Measurements from ENCODE around the gene MAP3K2. TPM values are rescaled to one million over a fixed set of nuclear protein-coding genes. Genes with fewer than 3 reads are reported as not detected.
A peak's percentile ranks its signal among the peaks of the same experiment; 100 is the strongest.

The MAP3K2 gene
- total and polyA plus RNA-seq, 4 donors = 17.7 to 51.0 (median 35.0) TPM

- H3K4me1 ChIP-seq (ENCODE audit: control insufficient read depth, insufficient read depth, low read length) = peaks cover 5% of the 10 kb centered on the region
- WGBS (ENCODE audit: insufficient coverage) = 0% methylated on average over 33 of the region's 58 CpGs
- H3K9me3 ChIP-seq (ENCODE audit: control insufficient read depth, insufficient read depth, low read length) = no peaks in the 10 kb centered on the region
- H3K36me3 ChIP-seq (ENCODE audit: control insufficient read depth, insufficient read depth, low read length) = peaks cover 2% of the 10 kb centered on the region
- H3K27ac ChIP-seq (ENCODE audit: low read depth, low read length) = peak overlapping the region; percentile 97
- peak overlapping the region; percentile 72 for H3K4me3 ChIP-seq (ENCODE audit: low read depth, low read length)
- no peaks in the 10 kb centered on the region for H3K27me3 ChIP-seq (ENCODE audit: control insufficient read depth, insufficient read depth, low read length)
- DNase-seq (ENCODE audit: low read depth in 4 of 6, low spot score in 6 of 6) = peak; percentile 49 to 95 (median 72)
Observed at GRCh38 chr2:127386764-127387654, 766 bp downstream of the MAP3K2 start.

- 83% methylated on average over 4 of the region's 4 CpGs for WGBS (ENCODE audit: insufficient coverage)
- no peaks in the 10 kb centered on the region for H3K9me3 ChIP-seq (ENCODE audit: control insufficient read depth, insufficient read depth, low read length)
- H3K27me3 ChIP-seq (ENCODE audit: control insufficient read depth, insufficient read depth, low read length) = no peaks in the 10 kb centered on the region
- peaks cover 5% of the 10 kb centered on the region for H3K4me1 ChIP-seq (ENCODE audit: control insufficient read depth, insufficient read depth, low read length)
- no peak overlapping the region for H3K27ac ChIP-seq (ENCODE audit: low read depth, low read length)
- H3K4me3 ChIP-seq (ENCODE audit: low read depth, low read length) = peak overlapping the region; percentile 72
- peaks cover 2% of the 10 kb centered on the region for H3K36me3 ChIP-seq (ENCODE audit: control insufficient read depth, insufficient read depth, low read length)
- DNase-seq (ENCODE audit: low read depth in 4 of 6, low spot score in 6 of 6) = no peak
Observed at GRCh38 chr2:127386246-127386645, 1.5 kb downstream of the MAP3K2 start.

- DNase-seq (ENCODE audit: low read depth in 4 of 6, low spot score in 6 of 6) = no peak
- WGBS (ENCODE audit: insufficient coverage) = 80% methylated on average over 1 of the region's 6 CpGs
- peaks cover 2% of the 10 kb centered on the region for H3K36me3 ChIP-seq (ENCODE audit: control insufficient read depth, insufficient read depth, low read length)
- no peak overlapping the region for H3K27ac ChIP-seq (ENCODE audit: low read depth, low read length)
- no peaks in the 10 kb centered on the region for H3K9me3 ChIP-seq (ENCODE audit: control insufficient read depth, insufficient read depth, low read length)
- H3K4me3 ChIP-seq (ENCODE audit: low read depth, low read length) = no peak overlapping the region
- H3K27me3 ChIP-seq (ENCODE audit: control insufficient read depth, insufficient read depth, low read length) = no peaks in the 10 kb centered on the region
- H3K4me1 ChIP-seq (ENCODE audit: control insufficient read depth, insufficient read depth, low read length) = peaks cover 5% of the 10 kb centered on the region
Observed at GRCh38 chr2:127384529-127384928, 3.2 kb downstream of the MAP3K2 start.

- Histone ChIP-seq H3K4me3 (ENCODE audit: low read depth, low read length) (no peak overlapping the region), H3K27me3 (ENCODE audit: control insufficient read depth, insufficient read depth, low read length) (no peaks in the 10 kb centered on the region), H3K27ac (ENCODE audit: low read depth, low read length) (no peak overlapping the region), H3K9me3 (ENCODE audit: control insufficient read depth, insufficient read depth, low read length) (no peaks in the 10 kb centered on the region), H3K4me1 (ENCODE audit: control insufficient read depth, insufficient read depth, low read length) (no peaks in the 10 kb centered on the region), H3K36me3 (ENCODE audit: control insufficient read depth, insufficient read depth, low read length) (peaks cover 2% of the 10 kb centered on the region)
- WGBS (ENCODE audit: insufficient coverage) = 68% methylated on average over 3 of the region's 3 CpGs
- DNase-seq (ENCODE audit: low read depth in 4 of 6, low spot score in 6 of 6) = no peak
Observed at GRCh38 chr2:127382831-127383230, 4.9 kb downstream of the MAP3K2 start.

GRCh38 chr2:127381762-127382161, 6.0 kb downstream of the MAP3K2 start:
- no peak for DNase-seq (ENCODE audit: low read depth in 4 of 6, low spot score in 6 of 6)
- WGBS (ENCODE audit: insufficient coverage) = no CpG with 5 or more reads among the region's 5 CpGs

GRCh38 chr2:127379712-127380355, 7.9 kb downstream of the MAP3K2 start:
- H3K27ac ChIP-seq (ENCODE audit: low read depth, low read length) = no peak overlapping the region
- H3K4me1 ChIP-seq (ENCODE audit: control insufficient read depth, insufficient read depth, low read length) = no peaks in the 10 kb centered on the region
- DNase-seq (ENCODE audit: low read depth in 4 of 6, low spot score in 6 of 6) = no peak
- no CpG with 5 or more reads among the region's 4 CpGs for WGBS (ENCODE audit: insufficient coverage)
- H3K4me3 ChIP-seq (ENCODE audit: low read depth, low read length) = no peak overlapping the region
- peaks cover 2% of the 10 kb centered on the region for H3K36me3 ChIP-seq (ENCODE audit: control insufficient read depth, insufficient read depth, low read length)
- H3K27me3 ChIP-seq (ENCODE audit: control insufficient read depth, insufficient read depth, low read length) = no peaks in the 10 kb centered on the region
- H3K9me3 ChIP-seq (ENCODE audit: control insufficient read depth, insufficient read depth, low read length) = peaks cover 4% of the 10 kb centered on the region

More at GRCh38 chr2:127381762-127382161, 6.0 kb downstream of the MAP3K2 start:
- H3K27me3 ChIP-seq (ENCODE audit: control insufficient read depth, insufficient read depth, low read length) = no peaks in the 10 kb centered on the region
- peaks cover 2% of the 10 kb centered on the region for H3K36me3 ChIP-seq (ENCODE audit: control insufficient read depth, insufficient read depth, low read length)
- no peaks in the 10 kb centered on the region for H3K9me3 ChIP-seq (ENCODE audit: control insufficient read depth, insufficient read depth, low read length)
- no peak overlapping the region for H3K4me3 ChIP-seq (ENCODE audit: low read depth, low read length)
- no peak overlapping the region for H3K27ac ChIP-seq (ENCODE audit: low read depth, low read length)
- no peaks in the 10 kb centered on the region for H3K4me1 ChIP-seq (ENCODE audit: control insufficient read depth, insufficient read depth, low read length)

- Histone ChIP-seq H3K9me3 (ENCODE audit: control insufficient read depth, insufficient read depth, low read length) (peaks cover 4% of the 10 kb centered on the region), H3K4me3 (ENCODE audit: low read depth, low read length) (no peak overlapping the region), H3K27ac (ENCODE audit: low read depth, low read length) (no peak overlapping the region), H3K27me3 (ENCODE audit: control insufficient read depth, insufficient read depth, low read length) (no peaks in the 10 kb centered on the region), H3K36me3 (ENCODE audit: control insufficient read depth, insufficient read depth, low read length) (no peaks in the 10 kb centered on the region), H3K4me1 (ENCODE audit: control insufficient read depth, insufficient read depth, low read length) (no peaks in the 10 kb centered on the region)
- no CpG with 5 or more reads among the region's 6 CpGs for WGBS (ENCODE audit: insufficient coverage)
- DNase-seq (ENCODE audit: low read depth in 4 of 6, low spot score in 6 of 6) = no peak
Observed at GRCh38 chr2:127378720-127379119, 9.1 kb downstream of the MAP3K2 start.

GRCh38 chr2:127377262-127377661, 10.5 kb downstream of the MAP3K2 start:
- Histone ChIP-seq H3K27me3 (ENCODE audit: control insufficient read depth, insufficient read depth, low read length) (no peaks in the 10 kb centered on the region), H3K36me3 (ENCODE audit: control insufficient read depth, insufficient read depth, low read length) (no peaks in the 10 kb centered on the region), H3K9me3 (ENCODE audit: control insufficient read depth, insufficient read depth, low read length) (peaks cover 8% of the 10 kb centered on the region), H3K4me3 (ENCODE audit: low read depth, low read length) (no peak overlapping the region), H3K4me1 (ENCODE audit: control insufficient read depth, insufficient read depth, low read length) (no peaks in the 10 kb centered on the region), H3K27ac (ENCODE audit: low read depth, low read length) (no peak overlapping the region)
- no CpG with 5 or more reads among the region's 1 CpG for WGBS (ENCODE audit: insufficient coverage)
- no peak for DNase-seq (ENCODE audit: low read depth in 4 of 6, low spot score in 6 of 6)

- WGBS (ENCODE audit: insufficient coverage) = 98% methylated on average over 7 of the region's 8 CpGs
Observed at GRCh38 chr2:127376257-127376656, 11.5 kb downstream of the MAP3K2 start.

More at GRCh38 chr2:127376257-127376656, 11.5 kb downstream of the MAP3K2 start:
- Histone ChIP-seq H3K27ac (ENCODE audit: low read depth, low read length) (no peak overlapping the region), H3K9me3 (ENCODE audit: control insufficient read depth, insufficient read depth, low read length) (peaks cover 10% of the 10 kb centered on the region), H3K4me1 (ENCODE audit: control insufficient read depth, insufficient read depth, low read length) (no peaks in the 10 kb centered on the region), H3K4me3 (ENCODE audit: low read depth, low read length) (no peak overlapping the region), H3K27me3 (ENCODE audit: control insufficient read depth, insufficient read depth, low read length) (no peaks in the 10 kb centered on the region), H3K36me3 (ENCODE audit: control insufficient read depth, insufficient read depth, low read length) (no peaks in the 10 kb centered on the region)
- DNase-seq (ENCODE audit: low read depth in 4 of 6, low spot score in 6 of 6) = no peak

Data from spinal cord (tissue), 10 donors.